Retinal pigment epithelial cell (primary cell): ENCODE measurements around the gene OR10K2.

Experiments used
- DNase-seq: peaks from one replicate; pipeline ENCODE4 v3.0.0-alpha.2; 2010; ENCODE audit warnings: low read depth
- H3K4me3 ChIP-seq: 2 replicates; pipeline ENCODE4 v1.5.1; 2011; ENCODE audit warnings: mild to moderate bottlenecking, low read length, control low read depth, moderate library complexity
- CTCF ChIP-seq: conservative IDR thresholded peaks from 2 replicates; pipeline ENCODE4 v1.5.1; 2011; ENCODE audit warnings: low read depth, low read length, control low read depth, inconsistent platforms

Gene OR10K2

GRCh38 chr1:158426137-158426536, at the start of gene OR10K2:
Gene OR10K2, minus strand, starts transcription at chr1:158426237. Its CDS starts 5,371 bp downstream, at chr1:158420866.
- no peak within 1 kb of the TSS for H3K4me3 ChIP-seq
- no peak for TF ChIP-seq CTCF
- DNase-seq, result no peak

- DNase-seq, result no peak
- H3K4me3 ChIP-seq, result no peak within 1 kb of the TSS
- TF ChIP-seq CTCF, result no peak
Observed at GRCh38 chr1:158471920-158472319, 45.9 kb upstream of the OR10K2 start, which contains the start of gene OR10R2. Gene OR10R2, plus strand, starts transcription at chr1:158472220. Its CDS starts 106 bp downstream, at chr1:158472326.

GRCh38 chr1:158461534-158461933, 35.5 kb upstream of the OR10K2 start, which contains the start of gene OR10K1:
Gene OR10K1, plus strand, starts transcription at chr1:158461834. Its CDS starts 3,728 bp downstream, at chr1:158465562.
- H3K4me3 ChIP-seq, result no peak within 1 kb of the TSS
- TF ChIP-seq CTCF, result no peak
- no peak for DNase-seq

- H3K4me3 ChIP-seq, result no peak overlapping the region
- DNase-seq, result no peak
Observed at GRCh38 chr1:158458263-158458662, 32.2 kb upstream of the OR10K2 start.

GRCh38 chr1:158457246-158457645, 31.2 kb upstream of the OR10K2 start:
- no peak for DNase-seq
- no peak overlapping the region for H3K4me3 ChIP-seq
- TF ChIP-seq CTCF, result no peak

More at GRCh38 chr1:158458263-158458662, 32.2 kb upstream of the OR10K2 start:
- TF ChIP-seq CTCF, result no peak

- DNase-seq, result no peak
- no peak overlapping the region for H3K4me3 ChIP-seq
- TF ChIP-seq CTCF, result no peak
Observed at GRCh38 chr1:158454537-158454936, 28.5 kb upstream of the OR10K2 start.

GRCh38 chr1:158445376-158445775, 19.3 kb upstream of the OR10K2 start:
- H3K4me3 ChIP-seq, result no peak overlapping the region
- no peak for DNase-seq
- TF ChIP-seq CTCF, result no peak
